Fibroblast of skin of right quadriceps (primary cell): ENCODE results near the gene MFSD11.
"Not testable (repeated sequence)": the region's sequence is repeated elsewhere in the genome, so short reads cannot be mapped to it uniquely, and the experiment has no call there.

Experiments used
- DNase-seq: peaks from one replicate; pipeline ENCODE4 v3.0.0-alpha.2; 2013

Gene MFSD11

DNA sequence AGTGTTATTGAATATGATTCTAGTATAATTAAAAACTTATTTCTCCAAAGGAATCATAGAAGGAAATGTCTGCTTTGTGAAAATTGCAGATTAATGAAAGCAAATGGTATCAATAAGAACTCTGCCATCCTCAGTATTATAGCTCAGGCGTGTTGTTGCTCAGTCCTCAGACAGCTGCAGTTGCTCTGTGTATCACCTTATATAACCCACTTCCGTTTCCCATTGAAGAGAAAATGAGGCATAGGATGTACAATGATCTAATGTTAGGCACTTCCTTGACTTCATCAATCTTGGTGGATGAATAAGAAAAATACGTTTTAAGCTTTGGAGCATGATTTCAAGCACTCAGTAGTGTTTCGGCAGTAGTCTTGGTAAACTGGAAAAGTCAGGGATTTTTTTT is 14.1 kb downstream of the MFSD11 start:
- no peak for DNase-seq

DNA sequence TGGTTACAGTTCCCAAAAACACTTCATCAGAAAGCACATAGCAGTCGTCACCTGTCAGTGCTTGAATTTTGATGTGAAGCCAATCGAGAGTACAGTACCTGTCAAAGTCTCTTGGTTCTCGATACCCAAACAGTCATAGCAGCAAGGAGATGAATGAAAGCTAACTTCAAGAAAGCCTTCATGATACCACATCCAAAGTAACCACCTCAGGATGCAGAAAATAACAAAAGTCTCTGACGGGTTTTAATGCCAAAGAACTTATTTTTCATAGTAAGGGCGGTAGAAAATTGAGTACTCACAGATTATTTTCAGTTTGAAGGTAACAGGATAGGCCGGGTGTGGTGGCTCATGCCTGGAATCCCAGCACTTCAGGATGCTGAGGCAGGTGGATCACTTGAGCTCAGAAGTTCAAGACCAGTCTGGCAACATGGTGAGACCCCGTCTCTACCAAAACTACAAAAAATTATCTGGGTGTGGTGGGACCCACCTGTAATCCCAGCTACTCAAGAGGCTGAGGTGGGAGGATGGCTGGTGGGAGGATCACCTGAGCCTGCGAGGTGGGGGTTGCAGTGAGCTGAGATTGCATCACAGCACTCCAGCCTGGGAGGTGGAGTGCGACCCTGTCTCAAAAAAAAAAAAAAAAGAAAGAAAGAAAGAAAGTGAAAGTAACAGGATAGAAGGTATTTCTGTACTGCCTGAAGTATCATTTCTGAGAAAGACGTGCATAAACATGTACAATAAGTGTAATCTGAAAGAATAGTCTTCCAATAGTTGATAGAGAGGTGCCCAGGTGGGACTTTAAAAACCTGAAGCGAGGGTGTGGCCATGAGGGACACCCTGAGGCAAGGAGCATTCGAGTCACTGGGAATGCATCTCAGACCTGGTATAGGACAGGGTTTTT is 15.4 kb downstream of the MFSD11 start:
- DNase-seq: no peak

DNA sequence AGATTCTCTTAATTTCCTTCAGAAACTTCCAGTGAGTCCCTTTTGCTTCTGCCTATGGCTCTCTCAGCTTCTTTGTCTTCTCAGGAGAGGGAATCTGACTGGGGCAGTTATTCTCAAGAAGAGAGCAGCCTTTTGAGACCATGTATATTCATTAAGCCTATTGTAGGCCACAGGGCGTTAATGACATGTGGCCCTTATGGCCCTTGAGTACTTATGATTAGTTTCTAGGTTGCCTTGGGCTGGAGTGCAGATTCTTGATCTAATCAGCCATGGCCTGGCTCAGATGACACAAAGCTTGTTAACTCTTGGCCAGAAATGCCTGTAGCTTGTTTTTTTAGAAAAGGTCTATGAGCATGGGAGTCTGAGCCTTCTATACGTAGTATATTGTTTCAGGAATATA is 17.4 kb downstream of the MFSD11 start:
- DNase-seq: no peak

DNA sequence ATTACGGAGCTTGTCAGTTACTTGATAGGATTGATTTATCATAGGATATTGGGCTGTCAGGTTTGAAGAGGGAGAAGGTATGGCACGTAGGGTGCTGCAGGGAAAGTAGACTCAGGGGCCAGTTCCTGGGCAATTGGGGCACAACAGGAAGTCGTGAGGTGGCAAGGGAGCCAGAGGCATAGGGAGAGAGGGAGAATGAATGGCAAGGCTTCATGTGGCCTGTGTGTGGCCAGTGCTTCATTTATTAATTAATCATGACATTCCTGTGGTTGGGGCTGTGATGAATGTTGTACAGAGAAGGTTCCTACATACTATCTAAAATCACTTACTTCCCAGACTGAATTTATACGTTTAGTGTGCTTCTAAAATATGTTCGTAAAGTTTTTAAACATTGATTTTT is 19.3 kb downstream of the MFSD11 start:
- peak; percentile 21 for DNase-seq

DNA sequence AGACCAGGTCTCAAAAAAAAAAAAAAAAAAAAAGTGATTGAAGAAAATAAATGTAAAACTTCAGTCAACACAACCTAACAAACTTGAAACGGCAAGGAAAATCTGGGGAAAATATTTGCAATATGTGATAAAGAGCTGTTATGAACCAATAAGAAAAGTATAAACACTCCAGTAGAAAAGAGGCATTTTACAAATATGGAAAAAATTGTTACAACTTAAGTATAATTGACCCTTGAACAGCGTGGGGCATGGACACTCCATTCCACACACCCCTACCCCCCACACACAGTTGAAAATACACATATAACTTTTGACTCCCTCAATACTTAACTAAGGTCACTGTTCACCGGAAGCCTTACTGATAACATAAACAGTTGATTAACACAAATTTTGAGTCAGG is 20.7 kb downstream of the MFSD11 start:
- DNase-seq: no peak

DNA sequence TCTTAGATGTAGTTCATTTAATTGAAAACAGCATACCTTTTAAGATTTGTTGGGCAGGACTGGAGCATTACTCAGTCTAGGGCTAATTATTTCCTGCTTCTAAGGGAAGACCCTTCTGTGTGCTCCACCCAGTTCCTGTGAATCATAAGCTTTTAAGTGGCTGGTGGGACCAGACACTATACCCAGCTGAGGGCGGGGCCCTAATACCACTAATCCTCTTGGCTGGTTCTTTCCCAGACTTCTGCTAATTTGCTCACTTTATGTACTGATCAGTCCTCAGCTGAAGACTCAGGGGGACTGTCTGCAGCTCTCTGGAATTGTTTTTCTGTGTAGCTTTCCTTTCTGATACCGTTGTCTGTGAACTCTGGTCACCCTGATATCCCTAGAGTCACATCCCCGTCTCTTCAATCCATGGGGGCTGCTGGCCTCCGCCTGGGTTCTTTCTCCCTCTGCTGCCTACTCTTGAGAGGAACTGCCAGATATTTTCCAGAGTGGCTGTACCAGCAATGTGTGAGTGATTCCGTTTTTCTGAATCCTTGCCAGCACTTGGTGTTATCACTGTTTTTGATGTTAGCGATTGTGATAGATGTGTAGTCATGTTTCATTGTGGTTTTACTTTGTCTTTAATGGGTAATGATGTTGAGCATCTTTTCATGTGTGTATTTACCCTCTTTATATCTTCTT is 35.1 kb downstream of the MFSD11 start:
- DNase-seq: peak; percentile 93

DNA sequence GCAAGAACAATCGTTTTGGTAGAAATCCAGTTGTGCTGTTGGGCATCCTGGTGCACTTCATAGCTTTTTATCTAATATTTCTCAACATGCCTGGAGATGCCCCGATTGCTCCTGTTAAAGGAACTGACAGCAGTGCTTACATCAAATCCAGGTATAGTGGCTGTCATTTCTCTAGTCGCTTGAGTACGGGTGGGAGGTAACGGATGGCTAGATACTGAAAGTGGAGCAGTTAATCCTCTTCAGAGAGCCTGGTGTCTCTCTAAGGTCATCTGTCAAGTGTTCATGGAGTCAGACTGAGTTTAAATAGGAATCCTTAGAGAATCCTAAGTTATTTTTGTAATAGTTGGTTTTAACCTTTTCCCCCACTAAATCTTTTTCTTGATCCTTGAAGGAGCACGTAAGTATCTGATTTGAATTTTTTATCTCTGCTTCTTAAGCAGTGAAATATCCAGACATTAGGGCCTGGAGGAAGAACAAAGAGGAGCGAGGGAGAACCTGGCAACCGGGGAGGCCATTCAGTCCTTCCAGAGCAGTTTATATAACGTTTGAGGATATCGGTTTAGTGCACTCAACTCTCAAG is 37.2 kb downstream of the MFSD11 start:
- DNase-seq: no peak

DNA sequence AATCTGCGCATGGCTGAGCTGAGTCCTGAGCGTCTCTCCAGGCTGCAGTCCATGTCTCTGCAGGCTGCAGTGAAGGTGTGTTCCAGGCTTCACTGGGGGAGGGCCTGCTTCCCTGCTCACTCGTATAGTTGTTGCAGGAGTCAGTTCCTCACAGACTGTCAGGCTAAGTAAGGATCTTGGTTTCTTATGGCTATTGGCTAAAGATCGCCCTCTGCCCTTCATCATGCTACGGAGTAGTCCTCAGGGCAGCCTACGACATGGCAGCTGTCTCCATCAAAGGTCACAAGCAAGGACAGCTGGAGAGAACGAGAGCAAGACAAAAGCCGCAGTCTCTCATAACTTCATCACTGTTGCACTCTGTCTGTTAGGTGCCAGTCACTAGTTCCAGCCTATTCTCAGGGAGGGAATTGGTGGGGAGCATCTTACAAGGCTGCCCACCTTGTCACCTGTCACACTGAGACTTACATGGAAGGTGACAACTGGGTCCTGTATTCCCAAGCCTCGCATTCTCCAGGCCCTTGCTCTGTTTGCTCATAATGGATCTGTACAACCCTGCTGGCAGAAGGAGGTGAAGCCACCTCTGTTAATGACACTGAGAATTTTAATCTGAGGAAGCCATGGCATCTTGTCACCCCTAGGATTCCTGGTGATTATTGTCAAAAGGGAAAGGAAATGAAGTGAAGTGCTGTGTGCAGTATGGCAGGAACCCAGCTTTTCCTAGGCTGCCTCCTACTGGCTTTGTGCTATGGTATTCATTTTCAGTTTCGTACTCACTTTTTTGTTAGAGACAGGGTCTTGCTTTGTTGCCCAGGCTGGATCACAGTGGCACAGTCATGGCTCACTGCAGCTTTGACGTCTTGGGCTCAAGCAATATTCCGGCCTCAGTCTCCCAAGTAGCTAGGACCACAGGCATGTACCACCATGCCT is 43.4 kb downstream of the MFSD11 start:
- no peak for DNase-seq

DNA sequence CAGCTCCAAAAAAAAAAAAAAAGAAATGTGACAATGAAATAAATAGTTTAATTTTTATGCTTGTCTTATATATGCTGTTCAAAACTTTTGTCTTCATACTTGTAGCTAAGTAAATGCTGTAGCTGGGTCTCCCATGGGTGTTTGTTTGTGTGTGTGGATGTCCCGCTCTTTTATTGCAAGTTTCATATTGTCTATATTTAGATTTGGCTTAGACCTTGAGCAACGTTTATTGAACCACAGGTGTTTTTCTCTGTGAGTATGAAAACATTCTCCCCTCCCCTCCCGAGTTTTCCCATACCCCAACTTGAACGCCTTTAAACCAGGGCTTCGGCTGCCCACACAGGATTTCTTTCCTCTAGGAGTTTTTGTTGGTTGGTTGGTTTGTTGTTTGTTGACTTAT is 45.2 kb downstream of the MFSD11 start:
- DNase-seq: no peak

DNA sequence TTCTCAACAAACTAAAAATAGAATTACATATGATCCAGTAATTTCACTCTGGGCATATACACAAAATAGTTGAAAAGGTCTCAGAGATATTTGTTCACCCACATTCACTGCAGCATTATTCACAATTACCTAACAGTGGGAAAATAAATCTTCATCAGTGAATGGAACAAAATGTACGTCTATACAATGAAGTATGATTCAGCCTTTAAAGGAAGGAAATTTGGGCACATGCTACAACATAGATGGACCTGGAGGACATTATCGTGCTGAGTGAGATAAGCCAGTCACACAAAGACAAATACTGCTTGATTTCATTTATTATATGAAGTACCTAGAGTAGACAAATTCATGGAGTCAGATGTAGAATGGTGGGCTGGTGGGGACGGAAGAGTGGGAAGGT is 47.0 kb downstream of the MFSD11 start:
- DNase-seq: no peak

DNA sequence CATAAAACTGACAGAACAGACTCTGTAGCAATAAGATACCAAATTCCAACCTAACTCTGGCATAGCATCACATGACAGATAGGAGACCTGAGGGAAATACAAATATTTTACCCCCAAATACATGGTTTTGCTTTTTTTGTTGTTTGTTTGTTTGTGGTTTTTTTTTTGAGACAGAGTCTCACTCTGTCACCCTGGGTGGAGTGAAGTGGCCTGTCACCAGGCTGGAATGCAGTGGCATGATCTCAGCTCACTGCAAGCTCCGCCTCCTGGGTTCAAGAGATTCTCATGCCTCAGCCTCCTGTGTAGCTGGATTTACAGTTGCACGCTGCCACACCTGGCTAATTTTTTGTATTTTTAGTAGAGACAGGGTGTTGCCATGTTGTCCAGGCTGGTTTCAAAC is 49.9 kb downstream of the MFSD11 start:
- not testable (repeated sequence) for DNase-seq

DNA sequence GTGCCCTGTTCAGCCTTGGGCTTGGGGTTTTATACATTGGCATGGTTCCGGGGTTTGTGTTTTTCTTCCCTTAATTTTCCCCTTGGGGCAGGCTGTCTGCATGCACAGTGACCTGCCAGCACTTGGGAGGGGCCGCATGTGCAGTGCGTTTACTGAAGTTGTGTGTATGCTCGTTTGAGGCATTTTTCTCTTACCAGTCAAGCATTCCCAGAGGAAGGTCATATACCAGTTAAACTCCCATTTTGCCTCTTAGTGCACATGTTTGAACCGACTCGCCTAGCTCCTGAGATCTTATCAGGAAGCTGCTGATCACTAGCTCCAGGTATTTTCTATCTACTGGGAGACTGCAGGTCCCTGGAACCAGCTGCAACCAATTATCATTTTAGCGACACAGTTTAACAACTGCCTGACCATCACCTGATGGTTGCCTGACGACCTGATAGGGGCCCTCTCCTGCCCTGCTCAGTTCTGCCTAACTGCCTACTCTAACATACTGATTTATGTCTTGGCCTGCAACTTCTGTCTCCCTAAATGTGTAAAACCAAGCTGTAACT is 51.4 kb downstream of the MFSD11 start:
- no peak for DNase-seq

DNA sequence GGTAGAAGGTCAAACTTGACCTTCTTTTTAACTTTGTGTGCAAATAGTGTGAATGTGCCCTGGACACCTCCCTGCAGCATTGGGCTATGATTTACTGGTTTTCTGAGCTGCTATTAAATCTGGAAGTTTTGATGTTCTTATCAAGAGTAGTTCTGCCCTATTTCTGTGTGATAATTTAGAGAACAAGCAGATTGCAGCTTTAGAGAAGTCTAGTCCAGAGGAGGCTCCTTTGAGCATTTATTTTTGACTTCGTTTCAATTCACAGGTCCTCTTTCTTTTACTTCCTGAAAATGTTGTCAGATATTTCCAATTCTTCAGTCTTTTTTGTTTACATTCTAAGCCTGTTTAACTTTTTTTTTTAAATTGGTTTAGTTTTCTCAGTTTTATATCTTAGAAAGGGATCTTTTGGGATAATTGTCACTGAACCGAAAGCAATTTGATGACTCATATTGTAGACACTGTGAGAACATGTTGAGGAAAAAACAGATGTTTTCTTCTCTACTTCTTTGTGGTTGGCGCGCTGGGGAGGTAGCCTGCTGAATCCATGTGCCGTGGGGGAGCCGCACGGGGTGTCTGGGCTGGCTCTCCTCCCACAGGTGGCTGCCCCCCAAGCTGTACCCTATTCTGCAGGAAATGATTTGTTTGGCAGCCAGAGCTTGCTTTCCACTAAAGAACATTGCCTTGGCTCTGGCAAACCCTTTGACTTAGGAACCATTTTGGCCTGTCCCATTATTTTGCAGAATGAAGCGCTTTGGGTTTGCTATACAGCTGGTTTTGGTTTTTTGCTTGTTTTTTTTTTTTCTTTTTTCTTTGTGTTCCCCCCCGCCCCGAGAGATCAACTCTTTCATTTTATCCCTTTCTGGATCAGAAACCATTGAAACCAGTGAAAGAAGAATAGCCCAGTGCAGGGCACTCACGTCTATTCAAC is 53.4 kb downstream of the MFSD11 start:
- DNase-seq: peak; percentile 59

DNA sequence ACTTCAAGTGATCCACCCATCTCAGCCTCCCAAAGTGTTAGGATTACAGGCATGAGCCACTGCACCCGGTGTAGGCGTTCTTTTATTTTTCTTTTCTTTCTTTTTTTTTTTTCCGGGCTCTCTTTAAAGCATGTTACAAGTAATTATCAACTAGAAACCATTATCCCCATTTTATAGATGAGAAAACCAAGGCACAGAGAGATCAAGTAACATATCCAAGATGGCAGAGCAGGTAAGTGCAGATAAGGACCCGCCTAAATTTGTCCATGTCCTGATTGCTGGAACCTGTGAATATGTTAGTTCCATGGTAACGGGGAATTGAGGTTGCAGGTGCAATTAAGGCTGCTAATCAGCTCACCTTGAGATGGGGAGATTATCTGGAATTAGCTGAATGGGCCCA is 54.4 kb downstream of the MFSD11 start:
- no peak for DNase-seq

DNA sequence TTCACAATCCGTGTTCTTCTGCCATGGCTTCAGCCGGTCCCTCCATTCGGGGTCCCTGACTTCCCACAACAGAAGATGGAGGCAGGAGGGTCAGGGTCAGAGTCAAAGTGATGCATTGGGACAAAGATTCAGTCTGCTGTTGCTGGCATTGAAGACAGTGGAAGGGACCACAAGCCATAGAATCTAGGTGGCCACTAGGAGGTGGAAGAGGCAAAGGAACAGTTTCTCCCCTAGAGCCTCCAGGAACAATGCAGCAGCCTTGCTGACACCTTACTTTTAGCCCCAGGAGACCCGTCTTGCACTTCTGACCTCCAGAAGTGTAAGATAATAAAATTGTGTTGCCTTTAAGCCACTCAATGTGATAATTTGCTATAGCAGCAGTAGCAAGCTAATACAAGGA is 55.9 kb downstream of the MFSD11 start:
- peak; percentile 23 for DNase-seq

DNA sequence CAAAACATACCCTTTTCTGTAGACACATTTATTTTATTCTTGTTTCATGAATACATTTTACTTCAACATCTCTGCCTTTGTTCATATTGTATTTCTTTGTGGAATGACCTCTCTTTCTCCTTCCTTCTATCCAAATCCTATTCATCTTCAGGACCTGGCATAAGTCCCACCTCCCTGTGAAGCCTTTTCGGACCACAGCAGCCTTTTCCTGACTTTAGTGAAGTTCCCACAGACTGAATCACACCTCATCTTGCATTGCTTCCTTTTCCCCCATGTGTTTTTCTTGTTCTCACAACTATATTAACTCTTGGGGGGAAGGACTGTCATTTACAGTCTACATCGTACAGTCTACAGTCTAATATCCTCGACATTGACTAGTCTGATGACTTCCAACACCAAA is 58.2 kb downstream of the MFSD11 start:
- no peak for DNase-seq

DNA sequence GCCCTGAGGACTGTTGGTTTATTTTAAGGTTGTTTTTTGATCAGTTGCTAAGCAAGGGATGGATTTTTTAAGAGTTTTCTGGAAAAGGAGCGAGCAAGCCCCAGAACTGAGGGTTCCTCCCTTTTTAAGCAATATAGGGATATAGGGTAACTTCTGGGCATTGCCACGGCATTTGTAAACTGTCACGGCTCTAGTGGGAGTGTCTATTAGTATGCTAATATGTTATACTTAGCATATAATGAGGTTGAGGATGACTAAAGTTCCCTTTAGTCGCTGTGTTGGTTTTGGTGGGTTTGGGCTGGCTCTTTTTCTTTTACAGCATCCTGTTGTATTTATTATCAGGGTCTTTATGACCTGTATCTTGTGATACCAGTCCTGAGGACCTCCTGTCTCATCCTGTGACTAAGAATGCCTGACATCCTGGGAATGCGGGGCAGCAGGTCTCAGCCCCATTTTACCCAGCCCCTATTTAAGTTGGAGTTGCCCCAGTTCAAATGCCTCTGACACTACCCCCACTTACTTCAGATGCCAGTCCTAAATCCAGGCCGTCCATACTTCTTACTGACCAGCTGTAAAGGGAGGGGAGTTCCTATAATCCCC is 59.4 kb downstream of the MFSD11 start:
- no peak for DNase-seq

DNA sequence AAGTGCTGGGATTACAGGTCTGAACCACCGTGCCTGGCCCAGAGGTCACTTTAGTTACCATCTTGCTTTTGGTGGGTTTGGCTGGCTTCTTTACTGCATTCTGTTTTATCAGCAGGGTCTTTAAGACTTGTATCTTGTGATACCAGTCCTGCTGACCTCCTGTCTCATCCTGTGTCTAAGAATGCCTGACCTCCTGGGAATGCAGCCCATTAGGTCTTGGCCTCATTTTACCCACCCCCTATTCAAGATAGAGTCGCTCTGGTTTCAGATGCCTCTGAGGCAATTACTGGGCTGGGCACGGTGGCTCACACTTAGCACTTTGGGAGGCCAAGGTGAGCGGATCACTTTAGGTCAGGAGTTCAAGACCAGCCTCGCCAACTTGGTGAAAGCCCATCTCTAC is 63.8 kb downstream of the MFSD11 start:
- DNase-seq: no peak

DNA sequence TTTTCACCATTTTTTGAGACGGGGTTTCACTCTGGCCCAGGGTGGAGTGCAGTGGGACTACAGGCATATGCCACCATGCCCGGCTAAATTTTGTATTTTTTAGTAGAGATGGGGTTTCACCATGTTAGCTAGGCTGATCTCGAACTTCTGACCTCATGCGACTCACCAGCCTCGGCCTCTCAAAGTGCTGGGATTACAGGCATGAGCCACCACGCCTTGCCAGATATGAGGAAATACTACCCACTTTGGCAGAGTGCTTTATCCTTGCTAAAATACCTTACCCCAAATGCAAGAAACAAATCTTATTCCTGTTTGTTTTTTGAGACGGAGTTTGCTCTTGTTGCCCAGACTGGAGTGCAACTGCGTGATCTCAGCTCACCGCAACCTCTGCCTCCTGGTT is 67.4 kb downstream of the MFSD11 start:
- DNase-seq: peak; percentile 32

DNA sequence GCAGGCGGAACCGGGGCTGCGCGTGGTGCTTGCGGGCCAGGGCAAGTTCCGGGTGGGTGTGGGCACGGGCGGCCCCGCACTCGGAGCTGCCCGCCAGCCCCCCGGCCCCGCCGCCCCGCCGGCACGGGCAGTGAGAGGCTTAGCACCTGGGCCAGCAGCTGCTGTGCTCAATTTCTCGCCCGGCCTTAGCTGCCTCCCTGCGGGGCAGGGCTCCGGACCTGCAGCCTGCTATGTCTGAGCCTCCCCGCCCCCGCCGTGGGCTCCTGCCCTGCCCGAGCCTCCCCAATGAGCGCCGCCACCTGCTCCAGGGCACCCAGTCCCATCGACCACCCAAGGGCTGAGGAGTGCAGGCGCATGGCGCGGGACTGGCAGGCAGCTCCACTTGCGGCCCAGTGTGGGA is 68.2 kb downstream of the MFSD11 start:
- DNase-seq: not testable (repeated sequence)

DNA sequence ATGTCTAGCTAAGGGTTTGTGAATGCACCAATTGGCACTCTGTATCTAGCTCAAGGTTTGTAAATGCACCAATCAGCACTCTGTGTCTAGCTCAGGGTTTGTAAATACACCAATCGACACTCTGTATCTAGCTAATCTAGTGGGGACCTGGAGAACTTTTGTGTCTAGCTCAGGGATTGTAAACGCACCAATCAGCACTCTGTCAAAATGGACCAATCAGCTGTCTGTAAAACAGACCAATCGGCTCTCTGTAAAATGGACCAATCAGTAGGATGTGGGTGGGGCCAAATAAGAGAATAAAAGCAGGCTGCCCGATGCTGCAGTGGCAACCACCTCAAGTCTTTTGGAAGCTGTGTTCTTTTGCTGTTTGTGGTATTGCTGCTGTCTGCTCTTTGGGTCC is 68.8 kb downstream of the MFSD11 start:
- DNase-seq: not testable (repeated sequence)
